Activated naive CD4-positive, alpha-beta T cell treated with anti-CD3 and anti-CD28 coated beads, Interleukin-2, amount 50 U/mL, for 16 hours (primary cell): ENCODE results near the gene ZDHHC5.
"Not testable (repeated sequence)": the region's sequence is repeated elsewhere in the genome, so short reads cannot be mapped to it uniquely, and the experiment has no call there.

Experiments
- DNase-seq: peaks from one replicate; pipeline ENCODE4 v3.0.0-alpha.2; 2020

The ZDHHC5 gene

DNA sequence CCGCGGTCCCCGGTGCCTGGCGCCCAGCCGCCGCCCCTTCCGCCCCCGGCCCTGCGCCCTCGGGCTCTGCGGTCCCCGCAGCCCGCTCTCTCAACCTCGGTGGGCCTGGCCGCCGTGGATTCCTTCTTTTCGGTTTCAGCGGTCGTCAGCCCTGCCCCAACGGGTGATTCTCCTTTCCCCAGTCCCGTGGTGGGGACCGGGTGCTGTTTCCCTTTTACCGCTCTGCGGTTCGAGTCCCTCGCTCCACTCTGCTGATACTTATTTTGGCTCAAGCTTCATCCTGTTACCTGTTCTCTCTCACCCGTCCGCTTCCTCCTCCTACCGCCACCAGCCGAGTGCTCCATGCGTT lies 494 bp downstream of the ZDHHC5 start:
- no peak for DNase-seq

DNA sequence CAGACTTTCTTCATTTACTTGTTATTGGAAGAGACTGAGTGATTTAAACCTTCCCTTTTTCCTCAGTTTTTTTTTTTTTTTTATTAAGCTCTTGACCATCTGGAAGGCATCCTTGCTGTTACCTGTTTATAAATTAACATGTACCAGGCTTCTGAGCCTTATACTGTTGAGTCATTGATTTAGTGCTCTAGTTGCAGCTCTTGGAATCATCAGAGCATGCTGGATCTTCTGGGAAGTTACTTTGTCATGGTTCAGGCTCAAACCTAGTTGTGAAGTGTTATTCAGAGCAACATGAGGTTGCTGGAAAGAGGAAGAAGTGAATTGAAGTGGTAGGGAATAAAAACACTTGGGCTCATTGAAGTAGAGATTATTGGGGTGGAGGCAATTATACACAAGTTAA lies 6.3 kb downstream of the ZDHHC5 start:
- DNase-seq = no peak

DNA sequence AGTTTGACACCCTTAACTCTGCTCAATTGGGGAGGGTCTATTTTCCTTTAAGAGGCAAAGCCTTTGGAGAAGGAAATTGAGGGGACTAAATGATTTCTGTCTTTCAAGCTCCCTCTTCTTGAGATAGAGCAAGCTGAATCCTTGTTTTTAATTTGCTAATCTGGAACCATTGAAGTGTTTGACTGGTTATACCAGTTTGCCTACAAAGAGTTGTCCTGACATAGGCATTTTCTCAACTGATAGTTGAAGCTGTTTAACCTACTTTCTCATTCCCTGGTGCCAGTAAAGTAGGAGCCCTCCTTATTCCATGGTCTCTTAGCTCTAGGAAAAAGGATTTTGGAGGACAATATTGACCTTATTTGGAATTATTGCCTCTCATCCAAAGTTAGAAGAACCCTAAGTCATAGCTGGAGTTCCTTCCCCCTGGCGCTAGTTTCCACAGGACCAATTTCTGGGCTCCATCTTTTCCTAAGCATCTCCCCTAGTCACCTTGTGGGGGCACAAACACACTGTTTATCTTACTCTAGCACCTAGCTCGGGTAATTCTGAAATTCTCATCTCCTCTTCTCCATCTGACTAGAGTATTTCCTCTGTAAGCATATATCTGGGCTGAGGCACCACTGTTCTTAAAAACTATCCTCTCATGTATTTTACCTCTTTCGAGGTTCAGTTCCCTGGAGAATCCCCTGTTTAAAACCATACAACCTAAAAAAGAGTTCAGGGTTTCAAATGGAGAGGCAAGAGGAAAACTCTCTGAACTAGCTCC lies 7.4 kb downstream of the ZDHHC5 start:
- no peak for DNase-seq

DNA sequence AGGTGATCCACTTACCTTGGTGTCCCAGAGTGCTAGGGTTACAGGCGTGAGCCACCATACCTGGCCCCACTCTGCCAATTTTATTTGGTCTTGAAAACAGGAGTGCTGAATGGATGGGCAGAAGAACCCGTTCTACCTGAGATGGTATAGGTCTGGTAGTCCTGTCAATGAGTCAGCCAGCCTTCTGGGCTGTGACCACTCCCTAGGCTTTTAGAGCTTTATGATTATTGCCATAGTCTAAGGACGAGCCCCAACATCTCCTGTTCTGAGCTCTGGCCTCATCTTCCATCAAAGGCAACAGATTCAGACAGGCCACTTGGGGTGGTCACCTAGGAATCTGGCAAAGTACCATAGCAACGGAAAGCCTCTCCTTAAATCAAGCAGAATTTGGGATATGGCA lies 11.5 kb downstream of the ZDHHC5 start:
- no peak for DNase-seq

DNA sequence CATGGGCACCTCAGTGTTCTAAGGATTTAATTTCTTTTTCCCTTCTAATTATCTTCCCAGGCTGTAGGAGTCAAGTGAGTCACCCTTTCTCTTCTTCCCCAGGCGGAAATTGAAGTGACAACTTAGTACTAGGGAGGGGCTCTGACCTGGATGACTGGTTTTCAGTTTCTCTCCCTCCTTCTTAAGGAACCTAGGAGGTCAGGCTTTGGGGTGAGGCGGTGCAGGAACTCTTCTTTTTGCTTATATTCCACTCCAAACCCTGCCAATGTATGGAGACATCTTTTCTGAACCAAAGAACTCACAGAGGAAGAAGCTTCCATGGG lies 12.6 kb downstream of the ZDHHC5 start:
- no peak for DNase-seq

DNA sequence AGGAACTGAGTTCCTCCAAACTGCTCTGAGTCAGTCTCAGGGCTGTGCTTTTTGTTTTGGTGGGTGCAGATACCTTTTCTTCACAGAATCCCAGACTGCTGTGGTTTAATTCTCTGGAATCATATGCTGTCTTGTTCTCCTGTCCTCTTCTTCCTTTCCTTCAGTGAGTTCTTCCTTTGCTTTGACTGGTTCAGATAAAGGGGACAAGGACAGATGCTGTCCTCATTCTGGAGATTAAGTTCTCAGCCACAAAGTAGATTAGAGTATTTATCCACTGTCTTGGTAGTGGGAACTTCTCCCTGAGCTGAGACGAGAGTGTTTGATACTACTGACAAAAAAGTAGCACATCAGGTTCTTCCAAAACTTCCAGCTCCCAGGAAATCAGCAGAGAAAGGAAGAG lies 13.3 kb downstream of the ZDHHC5 start:
- DNase-seq = no peak

DNA sequence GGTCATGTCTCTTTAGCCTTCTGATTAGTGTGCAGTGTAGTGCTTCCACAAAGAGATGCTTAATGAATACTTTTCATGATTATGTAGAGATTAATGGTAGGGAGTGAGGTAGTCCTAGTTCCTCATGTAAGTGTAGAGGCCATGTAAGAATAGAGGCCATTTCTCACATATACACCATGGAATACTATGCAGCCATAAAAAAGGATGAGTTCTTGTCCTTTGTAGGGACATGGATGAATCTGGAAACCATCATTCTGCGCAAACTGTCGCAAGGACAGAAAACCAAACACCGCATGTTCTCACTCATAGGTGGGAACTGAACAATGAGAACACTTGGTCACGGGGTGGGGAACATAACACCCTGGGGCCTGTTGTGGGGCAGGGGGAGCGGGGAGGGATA lies 22.6 kb downstream of the ZDHHC5 start:
- not testable (repeated sequence) for DNase-seq

DNA sequence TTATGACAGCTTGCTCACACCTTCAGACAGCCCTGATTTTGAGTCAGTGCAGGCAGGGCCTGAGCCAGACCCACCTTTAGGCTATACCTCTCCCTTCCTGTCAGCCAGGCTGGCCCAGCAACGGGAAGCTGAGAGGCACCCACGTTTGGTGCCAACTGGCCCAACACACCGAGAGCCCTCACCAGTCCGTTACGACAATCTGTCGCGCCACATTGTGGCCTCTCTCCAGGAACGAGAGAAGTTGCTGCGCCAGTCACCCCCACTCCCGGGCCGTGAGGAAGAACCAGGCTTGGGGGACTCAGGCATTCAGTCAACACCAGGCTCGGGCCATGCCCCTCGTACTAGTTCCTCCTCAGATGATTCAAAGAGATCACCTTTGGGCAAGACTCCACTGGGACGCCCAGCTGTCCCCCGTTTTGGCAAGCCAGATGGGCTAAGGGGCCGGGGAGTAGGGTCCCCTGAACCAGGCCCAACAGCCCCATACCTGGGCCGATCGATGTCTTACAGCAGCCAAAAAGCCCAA lies 31.0 kb downstream of the ZDHHC5 start:
- no peak for DNase-seq

DNA sequence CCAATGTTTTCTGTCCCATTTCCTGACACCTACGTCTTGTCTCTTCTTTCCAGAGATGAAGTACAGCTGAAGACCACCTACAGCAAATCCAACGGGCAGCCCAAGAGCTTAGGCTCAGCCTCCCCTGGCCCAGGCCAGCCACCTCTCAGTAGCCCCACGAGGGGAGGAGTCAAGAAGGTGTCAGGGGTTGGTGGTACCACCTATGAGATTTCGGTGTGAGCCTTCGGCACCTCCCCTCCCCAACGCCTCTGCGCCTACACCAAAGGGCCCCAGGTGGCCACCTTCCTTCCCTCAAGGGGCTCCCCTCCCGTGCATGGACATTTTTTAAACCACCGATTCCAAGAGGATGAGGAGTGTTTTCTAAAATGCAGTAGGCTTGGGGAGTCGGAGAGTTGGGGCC lies 31.9 kb downstream of the ZDHHC5 start:
- no peak for DNase-seq

DNA sequence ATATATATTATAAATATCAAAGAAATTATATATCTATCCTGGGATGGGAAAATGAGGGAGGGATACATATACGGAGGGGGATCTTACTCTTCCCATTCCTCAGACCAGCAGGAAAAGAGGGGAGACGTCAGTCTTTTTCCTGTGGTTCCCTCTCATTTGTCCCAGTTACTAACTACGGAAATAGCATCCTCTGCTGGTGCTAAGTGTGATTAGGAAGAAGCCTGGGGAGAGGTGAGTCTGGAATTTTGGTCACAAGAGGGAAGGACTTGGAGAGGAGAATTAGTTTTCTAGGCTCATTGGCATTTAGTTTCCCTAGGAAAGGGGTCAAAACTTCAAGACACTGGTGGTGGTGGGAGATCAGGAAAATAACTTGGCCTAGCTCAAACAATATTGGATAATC lies 32.5 kb downstream of the ZDHHC5 start:
- no peak for DNase-seq

DNA sequence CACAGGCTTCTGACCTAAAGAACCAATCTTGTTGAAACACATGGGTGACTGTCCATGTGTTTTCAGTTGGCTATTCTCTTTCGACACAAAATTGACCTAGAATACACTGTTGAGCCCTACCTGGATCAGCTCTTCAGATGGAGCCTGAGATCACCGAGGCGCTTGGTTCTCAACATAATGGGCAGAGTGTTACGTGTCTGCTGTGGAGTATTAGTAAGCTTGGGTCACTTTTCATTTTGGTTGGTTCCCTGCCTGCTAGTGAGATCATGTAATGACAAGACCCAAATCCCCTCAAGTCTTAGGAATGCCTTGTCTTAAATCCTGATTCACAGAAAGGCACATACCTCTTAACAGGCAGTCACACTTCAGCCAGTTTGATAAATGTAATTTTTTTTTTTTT lies 35.4 kb downstream of the ZDHHC5 start:
- no peak for DNase-seq

DNA sequence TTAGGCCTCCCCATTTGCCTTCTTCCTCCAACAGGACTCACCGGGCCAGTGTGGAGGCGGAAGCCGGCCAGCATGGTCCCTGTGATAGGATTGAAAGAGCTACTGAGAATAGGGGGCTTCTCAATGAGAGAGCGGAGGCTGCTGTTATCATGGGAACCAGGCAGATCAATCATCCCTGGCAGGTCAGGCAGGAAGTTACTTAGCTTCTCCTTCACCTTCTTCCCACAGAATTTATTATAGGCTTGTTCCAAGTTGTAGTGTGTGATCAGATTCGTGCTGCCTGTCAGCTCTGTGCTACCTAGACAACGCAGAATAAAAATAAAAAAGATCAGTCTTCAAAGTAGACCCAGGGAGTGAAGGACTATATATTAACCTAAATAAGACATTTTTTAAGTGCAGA lies 37.0 kb downstream of the ZDHHC5 start:
- no peak for DNase-seq

DNA sequence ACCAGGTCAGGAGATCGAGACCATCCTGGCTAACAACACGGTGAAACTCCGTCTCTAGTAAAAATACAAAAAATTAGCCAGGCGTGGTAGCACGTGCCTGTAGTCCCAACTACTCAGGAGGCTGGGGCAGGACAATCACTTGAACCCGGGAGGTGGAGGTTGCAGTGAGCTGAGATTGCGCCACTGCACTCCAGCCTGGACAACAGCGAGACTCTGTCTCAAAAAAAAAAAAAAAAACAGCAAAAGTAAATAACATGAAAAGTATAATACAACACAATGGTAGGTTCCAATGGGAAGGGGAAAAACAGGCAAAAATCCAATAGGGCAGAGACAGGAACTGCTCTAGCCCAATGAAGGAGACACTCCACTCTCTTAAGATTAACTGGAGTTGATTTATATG lies 37.5 kb downstream of the ZDHHC5 start:
- DNase-seq = not testable (repeated sequence)

DNA sequence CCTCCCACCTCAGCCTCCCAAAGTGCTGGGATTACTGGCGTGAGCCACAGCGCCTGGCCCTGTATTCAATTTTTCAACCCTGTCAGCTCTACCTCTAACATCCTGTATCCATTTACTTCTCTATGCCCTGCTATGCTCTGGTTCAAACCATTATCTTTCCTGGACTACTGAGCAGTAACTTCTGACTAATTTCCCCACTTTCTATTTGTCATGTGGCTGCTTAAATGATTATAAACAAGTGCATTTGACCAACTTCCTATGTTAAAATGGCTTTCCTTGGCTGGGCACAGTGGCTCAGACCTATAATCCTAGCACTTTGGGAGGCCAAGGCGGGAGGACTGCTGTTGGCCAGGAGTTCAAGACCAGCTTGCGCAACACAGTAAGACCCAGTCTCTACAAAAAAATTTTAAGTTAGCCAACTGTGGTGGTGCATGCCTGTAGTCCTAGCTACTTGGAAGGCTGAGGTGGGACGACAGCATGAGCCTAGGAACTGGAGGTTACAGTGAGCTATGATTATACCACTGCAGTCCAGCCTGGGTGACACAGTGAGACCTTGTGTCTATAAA lies 42.0 kb downstream of the ZDHHC5 start:
- no peak for DNase-seq

DNA sequence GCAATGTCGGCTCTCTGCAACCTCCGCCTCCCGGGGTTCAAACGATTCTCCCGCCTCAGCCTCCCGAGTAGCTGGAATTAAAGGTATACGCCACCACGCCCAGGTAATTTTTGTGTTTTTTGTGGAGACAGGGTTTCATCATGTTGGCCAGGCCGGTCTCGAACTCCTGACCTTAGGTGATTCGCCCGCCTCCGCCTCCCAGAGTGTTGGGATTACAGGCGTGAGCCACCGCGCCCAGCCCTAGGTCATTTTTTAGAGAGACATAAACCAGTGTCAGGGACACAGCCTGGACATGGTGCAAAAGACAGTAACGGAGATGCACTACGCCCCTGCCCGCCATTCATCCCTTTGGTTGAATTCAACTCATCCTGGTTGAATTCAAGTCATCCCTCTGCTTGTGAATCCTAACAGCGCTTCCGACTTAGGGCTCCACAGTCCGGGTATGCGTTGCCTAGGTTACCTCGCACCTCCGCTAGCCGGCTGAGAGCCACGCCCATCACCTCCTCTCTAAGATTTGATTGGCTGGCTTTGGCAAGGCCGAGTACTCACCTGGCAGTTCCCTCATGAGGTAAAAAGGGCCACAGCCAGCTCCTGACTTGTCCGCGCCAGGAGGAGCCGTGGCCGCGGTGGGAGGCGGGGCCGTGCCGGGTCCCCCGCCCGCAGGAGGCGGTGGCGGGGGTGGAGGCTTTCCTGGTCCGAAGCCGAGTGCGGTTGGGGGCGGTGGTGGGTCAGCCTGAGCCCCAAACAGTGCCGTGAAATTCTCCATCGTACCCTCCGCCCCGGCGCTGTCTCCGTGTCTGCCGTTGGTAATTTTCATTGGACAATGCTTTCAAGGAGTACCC lies 43.7 kb downstream of the ZDHHC5 start, which contains the start of gene MED19:
Gene MED19 (minus strand): TSS at position 802 of the 842 bp plus-strand sequence. CDS start 36 bp downstream, at position 766.
- DNase-seq = peak; percentile 71

DNA sequence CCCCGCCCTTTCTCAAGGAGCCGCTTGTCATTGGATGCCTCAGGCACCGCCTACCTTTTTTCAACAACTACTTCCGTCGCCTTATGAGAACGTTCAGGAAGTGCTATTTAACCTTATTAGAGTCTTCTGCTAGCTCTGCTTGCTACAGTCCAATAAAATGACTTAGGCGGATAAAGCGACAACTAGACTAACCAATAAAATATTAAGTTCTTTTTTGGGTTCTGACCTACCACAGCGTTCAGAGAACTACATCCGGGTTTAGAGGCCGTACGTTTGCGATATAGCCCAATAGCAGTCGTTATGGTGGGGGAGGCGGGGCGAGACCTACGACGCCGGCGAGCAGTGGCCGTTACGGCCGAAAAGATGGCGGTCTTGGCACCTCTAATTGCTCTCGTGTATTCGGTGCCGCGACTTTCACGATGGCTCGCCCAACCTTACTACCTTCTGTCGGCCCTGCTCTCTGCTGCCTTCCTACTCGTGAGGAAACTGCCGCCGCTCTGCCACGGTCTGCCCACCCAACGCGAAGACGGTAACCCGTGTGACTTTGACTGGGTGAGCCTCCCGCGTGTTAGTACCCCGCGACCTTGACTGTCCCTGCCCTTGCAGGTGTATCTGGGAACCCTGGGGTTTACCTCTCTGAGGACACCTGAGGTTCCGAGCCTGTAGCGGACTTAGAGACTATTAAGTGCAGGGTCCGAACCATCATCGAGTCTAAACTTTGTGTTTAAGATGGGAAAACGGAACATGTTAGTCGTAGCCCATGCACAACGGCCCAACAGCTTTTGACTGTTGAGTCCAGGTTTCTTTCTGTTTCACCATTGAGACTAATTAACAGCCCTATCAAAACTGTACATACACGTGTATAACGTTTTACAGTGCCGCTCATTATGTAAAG lies 44.6 kb downstream of the ZDHHC5 start, which contains the start of gene TMX2:
Gene TMX2 (plus strand): TSS at position 338 of the 895 bp plus-strand sequence. CDS start 26 bp downstream, at position 364.
- peak; percentile 91 for DNase-seq

DNA sequence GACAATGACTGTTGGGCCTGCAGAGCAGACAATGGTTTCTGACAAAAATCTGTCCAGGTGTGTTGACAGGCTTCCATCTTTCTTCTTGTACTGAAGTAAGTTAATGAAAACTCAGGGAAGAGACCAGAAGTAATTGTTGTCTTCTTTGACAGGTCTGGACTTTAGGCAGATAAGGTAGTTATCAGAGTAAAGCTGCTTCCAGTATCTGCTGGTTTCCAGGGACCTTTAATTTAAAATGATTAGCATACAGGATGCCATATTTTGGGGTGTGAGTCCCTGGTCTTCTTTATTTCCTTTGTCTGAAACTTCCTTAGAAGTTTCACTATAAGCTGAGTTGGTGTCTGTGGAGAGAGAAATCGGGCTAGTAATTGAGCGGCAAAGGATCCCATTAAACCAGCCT lies 45.9 kb downstream of the ZDHHC5 start:
- no peak for DNase-seq

DNA sequence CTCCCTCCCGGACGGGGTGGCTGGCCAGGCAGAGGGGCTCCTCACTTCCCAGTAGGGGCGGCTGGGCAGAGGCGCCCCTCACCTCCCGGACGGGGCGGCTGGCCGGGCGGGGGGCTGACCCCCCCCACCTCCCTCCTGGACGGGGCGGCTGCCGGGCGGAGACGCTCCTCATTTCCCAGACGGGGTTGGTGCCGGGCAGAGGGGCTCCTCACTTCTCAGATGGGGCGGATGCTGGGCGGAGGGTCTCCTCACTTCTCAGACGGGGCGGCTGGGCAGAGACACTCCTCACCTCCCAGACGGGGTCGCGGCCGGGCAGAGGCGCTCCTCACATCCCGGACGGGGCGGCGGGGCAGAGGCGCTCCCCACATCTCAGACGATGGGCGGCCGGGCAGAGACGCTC lies 48.8 kb downstream of the ZDHHC5 start:
- not testable (repeated sequence) for DNase-seq

DNA sequence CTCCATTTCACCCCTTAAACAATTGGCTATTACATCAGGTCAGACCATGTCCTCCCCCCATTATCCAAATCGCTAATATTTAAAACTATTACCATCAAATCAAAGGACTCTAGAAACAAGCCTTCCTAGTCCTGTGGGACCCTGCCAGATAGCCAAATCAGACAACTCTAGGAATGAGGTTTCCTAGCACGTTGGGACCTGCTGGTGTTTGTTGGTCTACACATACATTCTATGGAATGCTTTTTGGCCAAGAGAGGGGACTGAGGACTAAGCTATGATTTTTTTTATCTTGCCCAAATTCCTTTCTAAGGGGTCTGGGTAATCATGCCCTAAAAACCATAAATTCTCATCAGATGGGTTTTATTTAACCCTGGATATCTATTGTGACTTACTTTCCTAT lies 59.3 kb downstream of the ZDHHC5 start:
- no peak for DNase-seq

DNA sequence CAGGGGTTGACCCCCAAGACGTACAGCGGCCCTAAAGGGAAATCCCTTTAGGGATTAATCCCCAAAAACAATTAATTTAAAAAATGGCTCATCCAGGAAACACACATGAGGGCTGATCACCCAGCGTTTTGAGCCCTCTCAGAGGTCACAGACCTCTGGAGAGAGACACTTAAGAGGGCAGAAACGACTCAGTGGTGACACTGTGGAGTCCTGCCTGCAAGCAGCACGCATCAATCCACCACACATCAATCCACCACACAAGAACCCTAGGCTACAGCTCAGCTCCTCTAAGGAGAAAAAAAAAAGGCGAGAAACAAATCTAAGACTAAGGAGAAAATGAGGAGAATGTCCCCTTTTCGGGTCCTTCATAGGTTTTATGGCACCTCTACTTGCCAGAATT lies 60.9 kb downstream of the ZDHHC5 start:
- DNase-seq = no peak

DNA sequence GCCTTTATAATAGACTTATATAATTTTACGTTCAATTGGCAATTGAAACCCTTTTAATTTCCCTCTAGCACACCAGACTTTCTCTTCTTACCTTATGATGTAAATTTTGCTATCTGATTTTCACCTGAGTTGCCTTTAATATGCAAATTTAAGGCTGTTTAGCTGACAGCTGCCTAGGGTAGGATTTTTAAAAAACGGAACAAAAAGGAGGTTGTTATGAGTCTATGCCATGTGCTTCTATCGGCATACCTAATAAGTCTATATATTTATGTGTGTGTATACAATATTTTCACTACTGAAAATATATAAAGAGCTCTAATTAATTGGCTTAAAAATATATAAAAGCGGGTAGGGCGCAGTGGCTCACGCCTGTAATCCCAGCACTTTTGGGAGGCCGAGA lies 61.6 kb downstream of the ZDHHC5 start:
- DNase-seq = no peak

DNA sequence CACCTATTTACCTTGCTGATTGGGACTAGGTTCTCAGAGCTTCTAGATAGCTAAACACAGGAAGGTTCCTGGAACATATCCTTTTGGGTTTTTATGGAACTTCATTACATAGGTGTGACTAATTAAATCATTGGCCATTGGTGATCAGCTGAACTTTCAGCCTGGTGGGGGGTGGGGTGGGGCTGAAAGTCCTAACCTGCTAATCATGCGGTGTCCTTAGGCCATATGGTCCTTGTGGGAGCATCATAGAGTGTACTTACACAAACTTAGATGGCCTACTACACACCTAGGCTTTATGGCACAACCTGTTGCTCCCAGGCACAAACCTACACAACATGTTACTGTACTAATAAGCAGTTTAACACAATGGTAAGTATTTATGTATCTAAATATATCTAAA lies 64.7 kb downstream of the ZDHHC5 start:
- no peak for DNase-seq
